Fibroblast of upper back skin (primary cell): Measurements from ENCODE around the gene JAML.
A peak's percentile ranks its signal among the peaks of the same experiment; 100 is the strongest.

ENCODE experiments used
- DNase-seq: peaks from one replicate; pipeline ENCODE4 v3.0.0-alpha.2; 2013

The JAML gene, protein sequence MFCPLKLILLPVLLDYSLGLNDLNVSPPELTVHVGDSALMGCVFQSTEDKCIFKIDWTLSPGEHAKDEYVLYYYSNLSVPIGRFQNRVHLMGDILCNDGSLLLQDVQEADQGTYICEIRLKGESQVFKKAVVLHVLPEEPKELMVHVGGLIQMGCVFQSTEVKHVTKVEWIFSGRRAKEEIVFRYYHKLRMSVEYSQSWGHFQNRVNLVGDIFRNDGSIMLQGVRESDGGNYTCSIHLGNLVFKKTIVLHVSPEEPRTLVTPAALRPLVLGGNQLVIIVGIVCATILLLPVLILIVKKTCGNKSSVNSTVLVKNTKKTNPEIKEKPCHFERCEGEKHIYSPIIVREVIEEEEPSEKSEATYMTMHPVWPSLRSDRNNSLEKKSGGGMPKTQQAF

DNA sequence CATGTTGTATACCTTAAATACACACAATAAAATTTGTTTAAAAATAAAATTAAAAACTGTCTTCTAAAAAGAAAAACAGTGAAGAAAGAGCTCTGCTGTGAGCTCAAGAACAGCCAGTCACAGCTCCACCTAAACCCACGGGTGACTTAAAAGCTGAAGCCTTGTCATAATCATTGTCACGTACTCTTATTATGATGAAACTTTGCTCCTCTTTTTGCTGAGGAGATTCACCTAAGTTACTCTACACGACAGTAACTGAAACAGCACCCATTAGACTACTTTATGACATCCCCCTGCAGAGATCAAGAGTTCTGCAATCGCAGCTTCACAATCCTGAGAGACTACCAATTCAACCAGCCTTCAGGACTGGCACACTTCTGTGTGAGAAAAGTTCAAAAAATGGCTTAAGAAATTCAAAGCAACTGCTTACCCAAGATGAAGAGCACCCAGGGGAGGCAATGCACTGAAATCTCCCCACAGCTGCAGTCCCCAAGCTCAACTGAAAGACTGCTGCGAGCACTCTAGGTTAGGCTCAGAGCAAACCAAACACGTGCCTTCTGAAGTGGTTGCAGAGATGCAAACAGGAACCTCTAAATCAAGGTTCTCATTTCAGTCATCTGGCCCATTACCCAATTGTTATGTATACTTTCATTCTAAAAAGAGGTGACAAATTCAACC lies at the start of gene JAML:
TSS of gene JAML (minus strand) at position 501 of the 678 bp plus-strand sequence. CDS start 10,145 bp downstream, outside the sequence.
- no peak for DNase-seq

DNA sequence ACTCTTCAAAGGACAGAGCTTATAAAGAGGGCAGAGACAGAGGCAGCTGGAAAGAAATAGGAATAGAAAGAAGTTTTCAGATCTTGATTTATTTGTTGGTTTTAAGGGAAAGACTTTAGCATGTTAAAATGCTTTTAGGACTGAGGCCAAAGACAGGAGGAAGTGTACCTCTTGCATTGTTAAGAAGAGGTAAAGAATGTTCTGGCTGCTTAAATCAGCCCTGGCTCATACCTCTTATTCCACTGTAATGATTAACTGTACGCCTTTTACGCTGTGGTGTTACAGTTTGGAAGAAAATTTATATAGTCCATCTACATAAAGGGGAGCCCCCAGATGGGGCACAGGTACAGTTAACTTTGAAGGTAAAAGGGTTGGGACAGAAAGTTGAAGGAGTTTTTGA lies 49.4 kb upstream of the JAML start:
- DNase-seq = no peak

DNA sequence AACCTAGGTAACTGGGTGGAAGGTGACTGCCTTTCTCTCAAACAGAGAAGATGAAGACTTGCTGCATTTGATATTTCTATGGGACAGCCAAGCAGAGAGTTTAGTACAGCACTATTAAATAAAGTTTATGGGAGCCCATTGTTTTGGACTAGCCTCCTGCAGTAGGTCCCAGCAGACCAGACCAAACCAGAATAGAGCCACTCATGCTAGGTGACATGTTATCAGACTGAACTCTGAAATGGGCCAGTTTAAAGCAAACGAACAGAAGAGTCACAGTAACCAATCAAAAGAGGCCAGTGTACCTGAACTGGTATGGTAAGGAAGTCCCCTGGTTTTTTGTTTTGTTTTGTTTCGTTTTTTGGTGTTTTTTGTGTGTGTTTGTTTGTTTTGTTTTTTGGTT lies 47.2 kb upstream of the JAML start:
- DNase-seq = no peak

DNA sequence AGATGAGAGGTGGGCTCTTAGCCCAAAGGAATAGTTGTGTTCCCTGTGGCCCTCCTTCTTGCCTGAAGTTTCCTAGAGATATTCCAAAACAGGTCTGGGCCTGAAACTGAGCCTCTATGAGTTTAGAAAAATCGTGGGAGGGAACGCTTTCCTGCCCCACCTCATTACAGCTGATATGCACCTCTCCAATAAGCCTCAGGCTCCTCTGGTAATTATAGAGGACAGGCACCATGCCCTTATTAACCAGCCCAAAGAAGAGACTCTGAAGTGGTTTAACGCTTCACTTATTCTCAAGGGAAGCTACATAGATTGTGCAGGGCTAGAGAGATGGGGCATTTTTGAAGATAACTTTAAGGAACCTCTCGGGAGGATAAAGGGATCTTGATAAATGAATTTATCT lies 42.7 kb upstream of the JAML start:
- no peak for DNase-seq

DNA sequence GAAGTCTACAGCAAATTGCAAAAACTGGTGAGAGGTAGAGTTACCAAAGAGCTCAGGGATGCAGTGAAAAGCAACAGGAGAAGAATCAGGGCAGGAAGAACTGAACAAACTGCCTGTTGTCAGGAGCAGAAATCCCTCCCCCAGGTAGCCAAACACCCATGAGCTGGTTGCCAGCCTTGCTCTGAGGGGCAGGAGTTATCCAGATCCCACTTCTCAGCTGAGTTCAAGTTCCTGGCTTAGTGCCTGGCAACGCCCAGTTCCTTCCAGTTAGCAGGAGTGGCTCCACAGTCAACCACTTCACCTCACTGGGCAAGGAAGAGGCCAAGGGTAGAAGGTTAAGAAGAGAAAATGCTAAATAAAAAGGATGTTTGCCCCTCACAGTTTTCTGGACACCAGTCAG lies 41.1 kb upstream of the JAML start:
- DNase-seq = no peak

DNA sequence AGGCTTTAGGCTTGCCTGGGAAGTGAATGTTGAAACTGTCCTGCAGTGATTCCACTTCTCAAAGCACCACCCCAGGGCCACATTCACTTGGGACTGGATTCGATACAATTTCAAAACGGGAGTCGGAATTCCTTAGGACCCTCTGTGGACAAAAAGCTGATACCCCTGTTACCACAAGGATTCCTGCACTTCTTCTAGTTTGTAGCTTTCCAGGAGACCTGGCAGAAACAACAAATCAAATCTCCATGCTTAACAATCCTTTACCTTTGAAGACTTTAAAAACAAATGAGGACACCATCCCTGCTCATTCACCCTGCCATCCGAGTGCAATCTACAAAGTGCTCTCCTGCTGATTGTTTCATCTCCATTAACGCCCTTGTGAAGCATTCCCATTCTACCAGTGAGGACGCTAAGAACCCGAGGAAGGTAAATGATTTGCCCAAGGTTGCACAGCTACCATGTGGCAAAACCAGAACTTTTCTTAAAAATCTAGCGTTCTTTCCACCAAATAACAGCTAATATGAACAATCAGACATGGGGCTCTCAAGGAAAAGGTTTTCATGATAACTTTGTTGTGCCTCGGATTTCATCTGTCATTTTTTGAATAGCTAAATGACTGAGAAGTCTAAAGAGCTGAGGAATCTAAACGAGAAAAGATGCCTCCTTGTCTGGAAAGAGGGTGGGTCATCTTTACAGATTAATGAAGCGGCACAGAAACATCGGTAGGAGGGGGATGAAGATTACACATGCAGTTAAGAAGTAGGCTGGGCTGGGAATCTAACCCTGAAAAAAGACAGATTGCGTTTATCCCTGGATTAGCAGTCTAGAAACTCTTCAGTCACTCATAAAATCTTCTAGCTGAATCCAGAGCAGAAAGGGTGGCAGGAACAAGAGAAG lies 40.0 kb upstream of the JAML start:
- no peak for DNase-seq

DNA sequence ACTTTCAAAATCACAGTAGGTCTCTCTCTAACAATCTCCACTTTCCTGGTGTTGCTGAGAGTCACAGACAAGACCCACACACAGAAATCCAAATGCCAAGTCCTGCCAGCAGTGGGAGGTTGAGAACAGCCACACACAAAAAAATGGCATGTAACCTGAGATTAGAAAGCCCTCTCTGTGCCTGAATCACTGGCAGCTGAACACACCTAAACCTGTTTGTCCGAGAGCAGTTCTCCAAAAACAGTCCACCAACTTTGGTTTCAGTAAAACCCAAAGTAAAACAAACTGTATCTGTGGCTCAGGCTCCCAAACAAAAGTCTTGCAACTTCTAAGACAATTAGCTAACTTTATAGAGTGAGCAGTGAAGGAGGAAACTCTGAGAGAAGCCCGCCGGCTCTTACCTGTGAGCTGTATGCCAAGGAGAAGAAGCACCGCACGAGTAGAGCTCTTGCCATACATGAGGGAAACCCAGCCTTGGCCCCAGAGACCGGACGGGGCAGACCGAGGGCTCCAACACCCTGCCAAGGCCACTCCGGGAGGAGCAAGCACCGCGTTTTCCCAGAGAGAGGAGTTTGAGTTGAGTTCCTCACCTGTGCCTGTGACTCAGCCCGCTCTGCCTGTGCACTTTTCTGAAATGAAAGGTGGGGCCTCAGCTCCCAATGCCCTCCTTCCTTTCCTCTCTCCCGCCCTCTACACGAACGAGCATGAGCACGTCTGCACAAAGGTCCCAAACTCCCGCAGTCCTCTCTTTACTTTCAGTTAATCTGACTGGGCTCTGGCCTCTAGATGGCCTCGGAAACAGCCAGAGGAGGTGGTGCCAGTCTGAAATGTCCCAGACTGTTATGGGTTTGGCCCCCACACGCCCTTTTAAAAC lies 39.1 kb upstream of the JAML start, which contains the start of gene MPZL2:
TSS of gene MPZL2 (minus strand) at position 603 of the 874 bp plus-strand sequence. CDS start at position 459, 144 bp downstream.
- no peak for DNase-seq

DNA sequence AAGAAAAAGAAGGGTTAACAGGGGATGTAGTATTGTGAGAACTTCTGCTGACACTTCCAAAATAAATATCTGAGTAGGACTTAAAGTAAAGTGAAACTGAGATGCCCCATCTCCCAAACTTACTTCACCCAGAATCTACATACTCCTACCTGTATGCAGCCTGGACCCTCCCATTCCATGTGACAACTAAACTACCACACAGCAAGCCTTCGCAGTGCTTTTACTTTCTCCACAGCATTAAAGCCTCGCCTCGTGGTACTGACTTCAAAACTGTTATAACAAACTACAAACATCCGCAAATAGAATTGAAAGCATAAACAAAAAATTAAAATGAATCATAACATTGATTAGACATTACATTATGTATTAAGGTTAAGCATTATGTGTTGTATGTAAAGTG lies 38.3 kb upstream of the JAML start:
- DNase-seq = no peak

DNA sequence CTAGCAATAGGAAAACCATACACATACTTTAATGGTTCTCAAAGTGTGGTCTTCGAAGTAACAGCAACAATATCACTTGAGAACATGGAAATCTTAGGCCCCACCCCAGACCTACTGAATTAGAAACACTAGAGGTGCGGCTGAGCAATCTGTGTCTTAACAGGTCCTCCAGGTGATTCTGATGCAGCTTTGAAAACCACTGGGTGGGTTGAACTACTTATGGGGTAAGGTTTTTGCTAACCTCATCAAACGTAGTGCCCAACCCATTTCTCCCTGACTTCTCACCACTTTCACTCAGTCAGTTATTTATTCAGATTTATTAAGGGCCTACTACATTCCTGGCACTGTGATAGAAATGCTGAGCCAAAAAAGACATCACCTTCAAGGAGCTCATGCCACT lies 35.5 kb upstream of the JAML start:
- DNase-seq = no peak

DNA sequence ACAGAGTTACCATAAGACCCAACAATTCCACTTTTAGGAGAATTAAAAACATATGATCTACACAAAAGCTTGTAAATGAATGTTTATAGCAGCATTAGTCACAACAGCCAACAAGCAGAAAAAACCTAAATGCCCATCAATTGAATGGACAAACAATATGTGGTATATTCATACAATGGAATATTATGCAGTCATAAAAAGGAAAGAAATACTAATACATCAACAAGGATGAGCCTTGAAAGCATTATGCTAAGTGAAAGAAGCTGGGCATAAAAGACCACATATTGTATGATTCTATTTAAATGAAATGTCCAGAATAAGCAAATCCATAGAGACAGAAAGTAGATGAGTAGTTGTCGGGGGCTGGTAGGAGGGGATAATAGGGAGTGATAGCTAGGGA lies 34.3 kb upstream of the JAML start:
- no peak for DNase-seq

DNA sequence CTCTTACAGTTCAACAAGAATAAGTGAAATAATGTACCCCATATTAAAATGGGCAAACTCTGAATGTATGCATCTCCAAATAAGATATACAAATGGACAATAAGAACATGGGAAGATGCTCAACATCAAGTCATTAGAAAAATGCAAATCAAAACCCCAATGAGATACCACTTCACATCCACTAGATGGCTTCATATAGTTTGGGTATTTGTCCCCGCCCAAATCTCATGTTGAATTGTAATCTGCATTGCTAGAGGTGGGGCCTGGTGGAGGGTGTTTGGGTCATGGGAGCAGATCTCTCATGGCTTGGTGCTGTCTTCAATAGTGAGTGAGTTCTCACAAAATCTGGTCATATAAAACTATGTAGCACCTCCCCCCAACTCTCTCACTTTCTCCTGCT lies 33.6 kb upstream of the JAML start:
- DNase-seq = no peak

DNA sequence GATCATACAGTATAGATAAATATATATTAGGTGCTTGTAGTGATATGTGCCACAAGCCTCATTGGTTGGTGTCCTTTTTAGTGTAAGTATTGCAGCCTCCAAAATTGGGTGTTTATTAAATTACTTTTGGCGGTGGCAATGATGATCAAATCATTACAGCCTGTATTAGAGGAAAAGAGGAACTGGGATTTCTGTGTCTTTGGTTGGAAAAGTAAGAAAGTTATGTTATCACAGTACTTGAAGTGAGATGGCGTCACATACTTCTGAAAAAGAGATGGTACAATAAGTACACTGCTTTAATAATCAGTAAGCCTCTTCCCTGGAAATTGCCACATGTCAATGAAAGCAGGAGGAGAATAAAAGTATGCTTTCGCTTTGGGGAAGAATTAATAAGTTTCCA lies 27.9 kb upstream of the JAML start:
- DNase-seq = no peak

DNA sequence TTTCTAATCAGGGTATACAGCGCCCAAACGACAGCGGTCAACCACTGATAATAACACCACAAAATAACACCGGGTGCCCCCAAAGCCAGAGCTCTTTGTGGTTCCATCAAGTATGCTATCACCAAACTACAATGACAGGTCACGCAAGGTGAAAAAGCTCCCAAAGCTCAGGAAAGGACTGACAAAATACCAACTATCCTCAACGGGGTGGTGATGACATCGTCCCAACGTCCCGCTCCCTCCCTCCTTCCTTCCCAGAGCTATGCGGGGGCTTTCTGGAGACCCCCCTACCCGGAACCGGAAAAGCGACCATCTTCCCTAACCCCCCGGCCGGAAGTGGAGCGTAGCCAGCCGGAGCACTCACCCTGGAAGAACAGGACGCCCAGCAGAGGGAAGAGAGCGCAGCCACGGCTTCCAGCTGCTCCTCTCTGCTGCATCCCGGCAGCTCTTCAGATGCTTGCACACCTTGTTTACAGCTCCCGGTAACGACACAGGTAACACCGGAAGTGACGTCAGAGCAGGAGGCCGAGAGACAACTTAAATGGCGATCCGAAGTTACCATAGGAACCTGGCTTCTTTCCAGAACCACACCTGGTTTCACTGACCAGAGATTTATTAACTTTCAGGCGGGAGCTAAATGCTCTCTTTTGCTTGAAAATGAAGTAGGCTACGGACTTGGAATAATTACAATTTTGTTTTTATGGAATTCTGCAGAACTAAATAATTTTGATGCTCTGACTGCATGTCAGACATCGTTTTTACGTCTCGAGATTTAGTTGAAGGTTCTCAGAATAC lies 27.2 kb upstream of the JAML start, which contains the start of gene MPZL3:
TSS of gene MPZL3 (minus strand) at position 508 of the 795 bp plus-strand sequence. CDS start at position 437, 71 bp downstream.
- DNase-seq = peak; percentile 76

DNA sequence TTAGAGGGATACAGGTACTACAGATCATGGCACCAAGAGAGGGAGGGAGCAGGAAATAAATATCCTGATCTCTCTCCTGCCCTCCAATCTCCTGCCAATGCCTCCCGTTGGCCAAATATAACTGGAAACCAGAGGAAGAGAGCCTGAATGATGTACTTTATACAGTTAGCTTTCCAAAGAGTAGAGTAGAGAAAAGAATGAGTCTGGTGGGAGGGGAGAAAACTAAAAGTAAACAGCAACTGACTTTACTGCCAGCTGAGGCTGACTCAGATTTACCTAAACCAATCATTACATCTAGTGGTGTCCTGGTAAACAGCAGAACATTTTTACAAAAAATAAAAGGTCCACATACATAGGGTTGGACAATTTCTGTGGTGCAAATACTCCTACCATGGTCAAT lies 22.2 kb upstream of the JAML start:
- no peak for DNase-seq

DNA sequence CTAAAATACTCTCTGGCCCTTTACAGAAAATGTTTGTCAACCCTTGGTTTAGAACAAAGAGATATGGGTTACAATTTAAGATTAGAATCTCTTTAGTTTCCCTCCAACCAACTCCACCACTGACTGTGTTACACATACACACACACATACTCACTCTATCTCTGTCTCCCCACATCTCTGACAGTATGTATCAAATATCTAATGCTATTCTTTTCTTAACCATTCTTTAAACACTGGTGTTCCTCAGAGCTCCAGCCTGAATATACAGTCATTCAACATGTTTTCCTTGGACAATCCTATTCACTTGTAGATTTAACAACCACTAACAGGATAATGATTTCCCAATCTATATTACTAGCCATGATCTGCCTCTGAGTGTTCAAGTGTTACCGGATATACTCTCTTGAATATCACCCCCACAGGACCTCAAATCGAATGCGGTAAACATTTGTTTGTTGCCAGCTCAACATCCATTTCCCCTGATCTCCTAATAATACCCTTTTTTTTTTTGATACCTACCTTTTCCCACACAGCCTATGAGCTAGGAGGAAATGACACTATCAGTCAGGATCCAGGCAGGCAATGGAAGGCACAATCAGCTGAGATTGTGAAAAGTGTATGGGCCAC lies 21.2 kb upstream of the JAML start:
- no peak for DNase-seq

DNA sequence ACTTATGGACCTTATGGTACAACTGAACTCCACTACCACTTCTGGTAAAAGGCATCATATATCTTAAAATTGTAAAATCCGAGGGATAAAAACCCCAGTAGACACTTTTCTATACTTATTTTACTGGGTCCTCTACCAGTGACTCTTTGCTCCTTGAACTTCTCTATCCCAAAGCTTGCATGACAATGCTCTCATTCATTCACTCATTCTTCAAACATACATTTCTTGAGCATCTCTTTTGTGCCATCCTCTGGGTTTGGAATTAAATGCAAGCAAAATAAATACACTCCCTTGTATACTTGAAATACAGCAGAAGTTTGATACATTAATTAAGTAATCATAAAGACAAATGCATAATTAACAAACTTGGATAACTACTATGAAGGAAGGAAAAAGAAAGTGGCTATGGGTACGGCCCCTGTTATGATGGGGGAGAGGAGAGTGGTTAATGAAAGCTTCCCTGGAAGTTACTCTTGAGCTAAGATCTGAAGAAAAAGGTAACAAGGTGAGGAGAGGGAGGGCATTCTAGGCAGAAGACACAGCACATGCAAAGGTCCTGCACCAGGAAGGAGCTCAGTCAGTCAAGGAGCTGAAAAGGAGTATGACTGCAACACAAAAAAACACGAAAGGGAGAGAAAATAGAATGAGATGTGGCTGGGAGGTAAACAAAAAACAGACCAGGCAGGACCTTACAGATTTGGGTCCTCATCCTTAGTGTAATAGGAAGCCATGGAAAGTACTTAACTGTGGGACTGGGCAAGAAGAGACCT lies 19.4 kb upstream of the JAML start:
- no peak for DNase-seq

DNA sequence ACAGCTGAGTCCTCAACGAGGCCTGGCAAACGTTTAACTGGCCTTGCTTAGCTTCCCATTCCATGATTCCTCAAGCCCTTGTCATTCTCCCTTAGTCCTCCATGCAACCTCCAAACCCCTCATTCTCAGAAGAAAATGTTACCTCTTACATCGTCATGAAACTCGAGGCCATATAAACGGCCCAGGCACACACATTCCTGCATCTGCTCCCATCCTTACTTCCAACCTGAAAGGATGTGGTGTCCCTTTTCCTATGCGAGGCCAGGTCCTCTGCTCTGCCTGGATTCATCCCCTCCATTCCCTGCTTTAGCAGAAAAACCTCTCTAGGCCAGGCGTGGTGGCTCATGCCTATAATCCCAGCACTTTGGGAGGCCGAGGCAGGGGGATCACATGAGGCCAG lies 18.4 kb upstream of the JAML start:
- no peak for DNase-seq

DNA sequence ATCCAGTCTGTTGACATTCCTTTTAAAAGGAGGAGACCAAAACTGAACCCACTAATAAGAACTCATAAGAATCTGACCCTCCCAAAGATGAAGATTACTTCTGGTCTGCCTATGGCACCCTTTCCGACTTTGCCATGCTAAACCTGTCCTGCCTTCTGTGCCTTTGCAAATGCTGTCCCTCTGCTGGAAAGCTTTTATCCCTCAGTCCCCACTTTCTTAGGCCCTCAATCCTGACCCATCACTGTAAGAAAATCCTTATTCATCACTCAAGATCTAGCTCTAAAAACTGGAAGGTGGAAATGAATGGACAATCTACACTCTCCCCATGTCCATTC lies 16.9 kb upstream of the JAML start:
- DNase-seq = no peak

DNA sequence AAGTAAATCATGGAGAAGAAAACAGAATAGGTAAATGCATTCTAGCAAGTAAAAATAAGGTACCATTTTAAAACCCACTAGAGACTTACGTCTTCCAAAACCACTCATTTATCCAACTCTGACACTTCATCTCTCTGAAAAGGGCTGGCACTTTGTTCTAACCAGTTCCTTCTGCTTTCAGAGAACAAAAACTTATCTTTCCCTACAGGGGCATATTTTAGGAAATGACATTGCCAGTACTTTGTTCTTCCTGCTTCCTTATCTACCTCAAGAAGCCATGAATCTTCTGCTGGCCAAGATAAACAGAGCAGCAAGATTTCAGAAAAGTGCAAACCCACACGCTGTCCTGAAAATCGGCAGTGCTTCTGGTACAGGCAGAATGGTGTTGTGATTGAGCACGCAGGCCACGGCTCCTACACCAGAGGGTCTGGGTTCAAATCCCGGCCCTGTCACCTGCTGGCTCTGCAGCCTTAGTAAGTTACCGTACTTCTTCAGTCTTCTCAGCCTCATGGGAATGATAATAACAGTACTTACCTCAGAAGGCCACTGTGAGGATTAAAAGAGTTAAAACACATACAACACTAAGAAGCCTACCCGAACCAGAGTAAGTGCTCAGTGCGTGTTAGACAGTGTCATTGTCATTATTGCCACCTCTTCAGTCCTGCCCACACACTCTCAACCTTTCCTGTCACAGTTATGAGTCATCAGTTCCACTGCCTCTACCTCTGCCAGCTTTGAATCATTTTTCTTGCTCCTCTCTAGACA lies 16.4 kb upstream of the JAML start:
- DNase-seq = peak; percentile 4
